ENCODE measurements around the gene PLEKHG4B.
A peak's percentile ranks its signal among the peaks of the same experiment; 100 is the strongest.
"Not testable (repeated sequence)": the region's sequence is repeated elsewhere in the genome, so short reads cannot be mapped to it uniquely, and the experiment has no call there.

Gene PLEKHG4B, protein sequence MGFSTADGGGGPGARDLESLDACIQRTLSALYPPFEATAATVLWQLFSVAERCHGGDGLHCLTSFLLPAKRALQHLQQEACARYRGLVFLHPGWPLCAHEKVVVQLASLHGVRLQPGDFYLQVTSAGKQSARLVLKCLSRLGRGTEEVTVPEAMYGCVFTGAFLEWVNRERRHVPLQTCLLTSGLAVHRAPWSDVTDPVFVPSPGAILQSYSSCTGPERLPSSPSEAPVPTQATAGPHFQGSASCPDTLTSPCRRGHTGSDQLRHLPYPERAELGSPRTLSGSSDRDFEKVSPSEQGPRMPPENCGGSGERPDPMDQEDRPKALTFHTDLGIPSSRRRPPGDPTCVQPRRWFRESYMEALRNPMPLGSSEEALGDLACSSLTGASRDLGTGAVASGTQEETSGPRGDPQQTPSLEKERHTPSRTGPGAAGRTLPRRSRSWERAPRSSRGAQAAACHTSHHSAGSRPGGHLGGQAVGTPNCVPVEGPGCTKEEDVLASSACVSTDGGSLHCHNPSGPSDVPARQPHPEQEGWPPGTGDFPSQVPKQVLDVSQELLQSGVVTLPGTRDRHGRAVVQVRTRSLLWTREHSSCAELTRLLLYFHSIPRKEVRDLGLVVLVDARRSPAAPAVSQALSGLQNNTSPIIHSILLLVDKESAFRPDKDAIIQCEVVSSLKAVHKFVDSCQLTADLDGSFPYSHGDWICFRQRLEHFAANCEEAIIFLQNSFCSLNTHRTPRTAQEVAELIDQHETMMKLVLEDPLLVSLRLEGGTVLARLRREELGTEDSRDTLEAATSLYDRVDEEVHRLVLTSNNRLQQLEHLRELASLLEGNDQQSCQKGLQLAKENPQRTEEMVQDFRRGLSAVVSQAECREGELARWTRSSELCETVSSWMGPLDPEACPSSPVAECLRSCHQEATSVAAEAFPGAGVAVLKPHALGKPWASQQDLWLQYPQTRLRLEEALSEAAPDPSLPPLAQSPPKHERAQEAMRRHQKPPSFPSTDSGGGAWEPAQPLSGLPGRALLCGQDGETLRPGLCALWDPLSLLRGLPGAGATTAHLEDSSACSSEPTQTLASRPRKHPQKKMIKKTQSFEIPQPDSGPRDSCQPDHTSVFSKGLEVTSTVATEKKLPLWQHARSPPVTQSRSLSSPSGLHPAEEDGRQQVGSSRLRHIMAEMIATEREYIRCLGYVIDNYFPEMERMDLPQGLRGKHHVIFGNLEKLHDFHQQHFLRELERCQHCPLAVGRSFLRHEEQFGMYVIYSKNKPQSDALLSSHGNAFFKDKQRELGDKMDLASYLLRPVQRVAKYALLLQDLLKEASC (N-terminal part only)

DNA sequence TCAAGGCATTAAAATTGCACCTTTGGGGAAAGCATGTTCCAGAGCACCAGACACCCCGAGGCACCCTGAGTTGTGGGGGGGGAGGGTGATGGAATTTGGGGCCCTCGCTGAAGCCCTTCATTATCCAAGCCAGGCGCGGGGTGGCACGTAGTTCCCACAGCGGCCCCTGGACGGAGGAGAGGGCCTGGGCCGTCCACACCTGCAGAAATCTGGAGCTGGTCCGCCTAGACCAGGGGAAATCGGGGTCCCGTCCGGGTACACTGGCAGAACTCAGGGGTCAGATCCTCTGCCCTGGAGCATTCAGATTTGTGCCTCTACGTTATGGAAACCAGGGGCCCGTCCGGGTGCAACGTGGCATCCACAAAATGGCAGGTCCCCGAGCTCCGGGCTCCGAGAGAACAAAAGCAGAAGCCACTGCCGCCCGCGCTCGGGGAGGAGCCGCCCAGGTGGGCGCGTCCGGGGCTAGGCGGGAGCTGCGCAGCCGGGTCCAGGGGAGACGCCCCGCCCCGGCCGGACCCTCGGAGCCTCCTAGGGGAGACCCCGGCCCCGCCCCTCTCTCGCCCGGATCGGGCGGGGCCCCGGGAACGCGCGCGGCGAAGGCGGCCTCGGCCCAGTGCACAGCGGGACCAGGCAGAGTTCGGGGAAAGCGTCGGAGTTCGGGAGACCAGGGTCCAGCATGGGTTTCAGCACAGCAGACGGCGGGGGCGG, at the start of gene PLEKHG4B:
Gene PLEKHG4B (plus strand): TSS at position 613 of the 708 bp plus-strand sequence. CDS start 64 bp downstream, at position 677.
- DNase-seq, result peak; percentile 73

DNA sequence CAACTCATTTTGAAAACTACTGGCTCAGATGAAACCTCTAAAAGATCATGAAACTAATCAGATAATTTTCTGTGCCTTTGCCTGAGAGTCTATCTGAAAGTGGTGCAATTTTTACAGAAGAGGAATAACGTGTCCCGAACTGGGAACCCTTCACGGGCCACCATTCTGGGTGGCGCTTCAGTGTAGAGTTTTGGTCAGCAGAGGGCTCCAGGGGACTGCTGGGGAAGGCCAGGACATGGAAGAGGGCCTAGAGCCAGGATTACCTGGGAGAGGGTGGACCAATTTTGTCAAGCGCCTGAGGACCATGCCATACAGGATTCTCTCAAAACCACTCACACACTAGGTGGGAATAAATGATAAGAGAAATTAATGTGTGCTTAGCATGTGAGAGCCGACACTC, 49.7 kb upstream of the PLEKHG4B start:
- DNase-seq, result no peak

DNA sequence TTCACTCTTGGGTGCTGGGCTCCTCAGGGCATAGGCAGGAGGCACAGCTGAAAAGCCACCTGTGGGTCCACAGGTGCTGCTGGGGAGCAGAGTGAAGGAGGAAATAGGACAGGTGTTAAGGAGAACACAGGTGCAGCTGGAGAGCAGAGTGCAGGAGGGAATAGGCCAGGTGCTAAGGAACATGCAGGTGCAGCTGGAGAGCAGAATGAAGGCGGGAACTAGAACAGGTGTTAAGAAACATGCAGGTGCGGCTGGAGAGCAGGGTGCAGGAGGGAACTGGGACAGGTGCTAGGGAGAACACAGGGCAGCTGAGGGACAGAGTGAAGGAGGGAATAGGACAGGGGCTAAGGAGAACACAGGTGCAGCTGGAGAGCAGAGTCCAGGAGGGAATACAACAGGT, 43.8 kb upstream of the PLEKHG4B start:
- DNase-seq, result no peak

DNA sequence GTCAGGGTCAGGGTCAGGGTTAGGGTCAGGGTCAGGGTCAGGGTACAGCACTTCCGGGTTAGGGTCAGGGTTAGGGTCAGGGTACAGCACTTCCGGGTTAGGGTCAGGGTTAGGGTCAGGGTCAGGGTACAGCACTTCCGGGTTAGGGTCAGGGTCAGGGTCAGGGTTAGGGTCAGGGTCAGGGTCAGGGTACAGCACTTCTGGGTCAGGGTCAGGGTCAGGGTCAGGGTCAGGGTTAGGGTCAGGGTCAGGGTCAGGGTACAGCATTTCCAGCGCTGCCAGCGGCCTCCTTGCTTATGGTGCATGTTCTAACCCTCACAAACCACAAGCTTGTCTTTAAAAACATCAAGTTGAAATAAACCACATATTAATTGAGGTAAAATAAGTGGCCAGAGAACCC, 42.4 kb upstream of the PLEKHG4B start:
- not testable (repeated sequence) for DNase-seq

DNA sequence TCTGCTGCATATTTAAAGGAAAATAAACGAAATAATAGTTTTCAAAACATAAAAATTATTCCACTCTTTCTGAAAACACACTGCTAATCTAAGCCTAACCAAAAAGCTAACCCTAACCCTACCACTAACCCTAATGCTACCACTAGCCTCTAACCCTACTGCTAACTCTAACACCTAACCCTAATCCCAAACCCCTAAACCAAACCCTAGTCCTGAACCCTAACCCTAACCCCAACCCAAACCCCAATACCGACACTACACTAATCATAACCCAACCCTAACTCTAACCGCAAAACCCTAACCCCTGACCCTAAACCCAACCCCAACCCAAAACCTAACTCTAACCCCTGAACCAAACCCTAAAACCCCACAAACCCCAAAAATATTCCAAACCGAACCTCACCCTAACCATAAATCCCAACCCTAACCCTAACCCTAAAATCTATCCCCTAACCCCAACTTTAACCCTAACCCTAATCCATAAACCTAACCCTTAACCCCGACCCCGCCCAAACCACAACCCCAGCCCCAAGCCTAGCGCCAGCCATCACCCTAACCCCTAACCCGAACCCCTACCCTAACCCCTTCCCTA, 41.9 kb upstream of the PLEKHG4B start:
- DNase-seq, result no peak

DNA sequence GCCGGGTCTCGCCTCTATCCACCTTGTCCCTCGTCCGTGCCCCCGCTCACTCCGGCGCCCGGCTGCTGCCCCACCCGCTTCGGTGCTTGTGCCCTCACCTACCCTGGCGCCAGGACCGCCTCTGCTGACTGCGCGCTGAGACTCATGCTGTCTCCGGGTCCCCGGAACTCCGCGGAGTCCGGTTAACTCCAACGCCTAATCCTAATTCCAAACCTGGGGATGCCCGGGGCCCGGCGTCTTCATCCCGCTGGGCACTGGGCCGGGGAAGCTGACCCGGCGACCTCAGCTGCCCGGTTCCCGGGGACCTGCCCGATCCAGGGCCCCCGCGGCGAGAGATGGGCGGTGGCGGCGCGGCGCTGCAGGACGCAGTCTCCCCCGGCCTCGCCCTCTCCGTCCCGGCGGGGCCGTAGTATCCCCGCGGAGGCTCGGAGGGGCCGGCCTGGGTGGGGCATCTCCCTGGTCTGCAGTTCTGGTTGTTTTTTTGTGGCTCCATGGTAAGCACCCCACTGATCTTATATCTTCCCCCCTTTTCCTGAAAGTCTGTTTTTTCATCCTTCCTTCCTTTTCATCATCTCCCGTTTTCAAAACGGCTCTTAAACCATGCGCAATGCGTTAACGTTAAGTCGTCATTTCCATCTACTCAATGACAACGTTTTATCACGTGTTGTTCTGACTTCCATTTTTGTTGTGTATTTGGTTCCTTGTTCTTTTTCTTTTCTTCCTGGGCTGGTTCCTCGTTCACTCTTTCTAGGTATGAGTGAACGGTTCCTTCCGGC, 41.1 kb upstream of the PLEKHG4B start:
- no peak for DNase-seq

DNA sequence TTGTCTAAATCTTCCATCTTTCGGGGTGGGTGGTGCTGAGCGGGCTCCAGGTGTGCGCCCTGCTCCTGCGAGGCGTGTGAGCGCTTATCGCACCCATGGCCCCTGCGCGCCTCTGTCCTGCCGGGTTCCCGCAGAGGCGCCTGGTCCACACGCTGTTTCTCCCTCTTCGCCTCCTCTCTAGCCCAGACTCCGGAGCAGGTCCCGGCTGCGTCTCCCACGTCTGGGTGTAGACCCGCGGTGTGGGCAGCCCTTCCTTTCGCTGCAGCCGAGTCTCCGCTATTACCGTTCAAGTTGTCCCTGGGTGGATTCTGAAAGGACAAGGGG, 40.5 kb upstream of the PLEKHG4B start:
- no peak for DNase-seq

DNA sequence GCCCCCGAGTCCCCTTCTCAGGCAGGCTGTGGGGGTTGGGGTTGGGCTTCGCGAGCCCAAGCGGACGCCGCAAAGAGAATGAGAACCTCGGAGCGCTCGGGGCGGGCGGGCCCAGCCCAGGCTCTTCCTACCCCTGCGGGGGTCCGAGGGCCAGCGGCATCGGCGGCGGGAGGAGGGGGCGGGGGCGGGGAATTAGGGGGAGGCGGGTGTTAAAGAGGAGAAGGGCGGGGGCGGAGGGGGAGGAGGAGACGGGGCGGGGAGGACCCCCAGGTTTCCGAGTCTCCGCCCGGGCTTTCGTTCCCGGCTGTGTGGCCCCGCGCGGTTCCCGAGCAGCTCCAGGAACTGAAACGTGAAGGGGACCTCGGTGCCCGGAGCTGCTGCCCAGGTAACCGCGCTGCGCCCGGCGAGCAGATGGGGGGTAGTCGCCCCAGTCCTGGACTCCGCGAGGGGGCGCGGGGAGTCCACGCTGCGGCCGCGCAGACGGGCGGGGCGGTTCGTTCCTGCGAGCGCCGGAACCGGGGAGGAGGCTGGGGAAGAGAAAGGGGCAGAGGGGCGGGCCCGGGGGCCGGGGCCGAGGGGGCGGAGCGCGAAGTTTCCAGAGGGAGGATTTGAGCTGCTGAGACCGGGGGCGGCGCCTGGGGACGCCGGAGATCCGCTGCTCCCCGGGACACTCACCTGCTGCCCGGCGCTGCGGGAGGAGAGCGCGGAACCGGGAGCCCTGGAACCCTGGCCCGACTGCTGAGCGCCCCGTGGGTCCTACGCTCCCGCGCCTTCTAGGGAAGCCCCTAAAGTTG, 38.4 kb upstream of the PLEKHG4B start:
- peak; percentile 44 for DNase-seq

DNA sequence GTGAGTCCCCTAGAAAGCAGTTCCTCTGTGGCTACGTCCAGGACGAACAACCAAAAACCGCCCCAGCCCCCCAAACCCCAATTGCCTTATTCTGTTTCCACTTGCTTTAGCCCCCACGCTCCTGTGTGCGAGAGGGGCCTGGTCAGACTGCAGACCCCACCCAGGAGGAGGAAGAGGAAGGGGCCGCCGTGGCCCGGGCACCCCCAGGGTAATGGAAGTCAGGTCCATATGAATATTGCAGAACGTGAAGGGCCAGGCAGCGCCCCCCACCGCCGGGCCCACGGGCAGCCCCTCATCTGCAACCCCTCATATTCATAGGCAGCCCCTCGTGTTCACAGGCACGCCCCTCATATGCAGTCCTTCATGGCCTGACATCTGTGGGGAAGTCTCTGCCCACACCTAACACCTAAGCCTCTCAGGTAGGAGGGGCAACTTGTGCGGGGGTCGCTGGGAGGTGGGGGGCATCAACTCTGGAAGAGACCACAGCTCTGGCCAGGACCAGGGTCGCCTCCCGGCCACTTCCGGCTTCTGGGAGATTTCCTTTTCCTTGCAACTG, 37.7 kb upstream of the PLEKHG4B start:
- no peak for DNase-seq

DNA sequence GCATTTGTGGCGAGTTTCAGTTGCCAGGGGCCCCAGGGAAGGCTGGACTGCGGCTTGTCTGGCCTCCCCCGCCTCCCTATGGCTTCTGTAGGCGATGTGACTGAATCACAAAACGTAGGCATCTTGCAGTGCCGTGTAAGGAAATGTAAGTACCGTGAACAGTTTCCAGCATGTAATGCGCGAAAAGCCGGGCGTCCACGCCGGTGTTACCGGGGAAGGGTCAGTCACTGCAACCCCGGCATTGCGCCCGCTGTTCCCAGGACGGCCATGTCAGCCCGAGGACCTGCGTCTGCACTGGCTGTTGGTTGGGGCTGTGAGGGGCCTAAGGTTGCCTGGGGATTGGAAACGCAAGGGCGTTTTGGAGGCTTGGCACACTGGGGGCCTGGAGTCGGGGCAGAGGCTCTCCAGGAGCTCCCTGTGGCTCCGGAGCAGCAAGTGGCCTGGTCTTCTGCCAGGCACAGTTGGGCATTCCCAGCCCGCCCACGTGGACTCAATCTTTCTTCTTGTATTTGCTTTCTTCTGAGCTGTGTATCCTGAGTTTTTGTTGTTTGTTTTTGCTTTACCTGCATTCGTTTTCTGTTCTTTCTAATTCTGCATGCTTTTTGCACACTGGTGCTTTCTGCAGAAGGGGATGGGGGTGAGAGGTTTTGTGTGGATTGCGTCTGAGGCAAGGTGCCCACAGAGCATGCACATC, 36.9 kb upstream of the PLEKHG4B start:
- no peak for DNase-seq

DNA sequence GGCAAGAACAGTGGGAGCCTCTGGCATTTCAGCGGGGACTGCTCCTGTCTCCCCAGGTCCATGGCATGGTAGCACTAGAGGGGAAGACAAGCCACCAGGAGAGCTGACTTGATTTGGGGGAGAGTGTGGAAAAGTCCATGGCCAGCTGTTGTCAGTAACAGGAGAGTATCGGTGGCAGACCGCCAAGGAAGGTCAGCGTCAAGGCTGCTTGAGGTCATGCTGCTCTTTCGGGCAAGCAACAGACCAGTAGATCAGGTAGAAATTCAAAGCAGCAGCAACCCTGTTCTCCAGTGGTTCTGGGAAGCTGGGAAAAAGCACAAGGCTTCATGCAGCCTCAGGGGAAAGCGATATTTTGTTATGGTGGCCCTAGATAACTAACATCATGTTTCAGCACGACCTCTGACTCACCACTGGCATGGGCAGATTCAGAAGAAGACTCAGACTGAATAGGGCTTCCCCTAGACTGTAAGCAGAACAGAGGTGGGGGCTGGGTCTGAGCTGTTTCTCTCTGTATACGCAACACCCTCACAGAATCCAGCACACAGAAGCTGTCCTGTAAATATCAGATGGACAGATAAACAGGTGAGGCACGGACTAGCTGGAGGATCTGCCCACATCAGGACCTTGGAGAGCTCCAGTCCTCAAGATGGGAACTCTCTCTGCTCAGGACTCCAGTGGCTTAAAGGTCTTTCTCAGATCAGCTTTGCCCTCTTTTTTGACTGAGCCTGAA, 35.2 kb upstream of the PLEKHG4B start:
- DNase-seq, result no peak

DNA sequence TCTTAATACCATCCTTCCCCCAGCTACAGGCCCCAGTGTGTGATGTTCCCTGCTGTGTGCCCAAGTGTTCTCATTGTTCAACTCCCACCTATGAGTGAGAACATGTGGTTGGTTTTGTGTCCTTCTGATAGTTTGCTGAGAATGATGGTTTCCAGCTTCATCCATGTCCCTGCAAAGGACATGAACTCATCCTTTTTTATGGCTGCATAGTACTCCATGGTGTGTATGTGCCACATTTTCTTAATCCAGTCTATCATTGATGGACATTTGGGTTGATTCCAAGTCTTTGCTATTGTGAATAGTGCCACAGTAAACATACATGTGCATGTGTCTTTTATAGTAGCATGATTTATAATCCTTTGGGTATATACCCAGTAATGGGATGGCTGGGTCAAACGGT, 31.7 kb upstream of the PLEKHG4B start:
- not testable (repeated sequence) for DNase-seq

DNA sequence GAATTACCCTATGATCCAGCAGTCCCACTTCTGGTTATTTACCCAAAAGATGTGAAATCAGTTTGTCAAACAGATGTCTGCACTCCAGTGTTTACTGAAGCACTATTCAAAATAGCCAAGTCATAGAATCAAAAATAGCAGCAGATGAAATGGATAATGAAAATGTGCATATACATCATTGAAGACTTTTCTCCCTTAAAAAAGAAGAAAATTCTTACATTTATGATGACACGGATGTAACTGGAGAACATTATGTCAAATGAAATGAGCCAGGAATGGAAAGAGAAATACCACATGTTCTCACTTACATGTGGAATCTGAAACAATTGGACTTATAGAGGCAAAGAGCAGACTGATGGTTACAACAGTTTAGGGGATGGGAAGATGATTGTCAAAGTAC, 21.5 kb upstream of the PLEKHG4B start:
- no peak for DNase-seq

DNA sequence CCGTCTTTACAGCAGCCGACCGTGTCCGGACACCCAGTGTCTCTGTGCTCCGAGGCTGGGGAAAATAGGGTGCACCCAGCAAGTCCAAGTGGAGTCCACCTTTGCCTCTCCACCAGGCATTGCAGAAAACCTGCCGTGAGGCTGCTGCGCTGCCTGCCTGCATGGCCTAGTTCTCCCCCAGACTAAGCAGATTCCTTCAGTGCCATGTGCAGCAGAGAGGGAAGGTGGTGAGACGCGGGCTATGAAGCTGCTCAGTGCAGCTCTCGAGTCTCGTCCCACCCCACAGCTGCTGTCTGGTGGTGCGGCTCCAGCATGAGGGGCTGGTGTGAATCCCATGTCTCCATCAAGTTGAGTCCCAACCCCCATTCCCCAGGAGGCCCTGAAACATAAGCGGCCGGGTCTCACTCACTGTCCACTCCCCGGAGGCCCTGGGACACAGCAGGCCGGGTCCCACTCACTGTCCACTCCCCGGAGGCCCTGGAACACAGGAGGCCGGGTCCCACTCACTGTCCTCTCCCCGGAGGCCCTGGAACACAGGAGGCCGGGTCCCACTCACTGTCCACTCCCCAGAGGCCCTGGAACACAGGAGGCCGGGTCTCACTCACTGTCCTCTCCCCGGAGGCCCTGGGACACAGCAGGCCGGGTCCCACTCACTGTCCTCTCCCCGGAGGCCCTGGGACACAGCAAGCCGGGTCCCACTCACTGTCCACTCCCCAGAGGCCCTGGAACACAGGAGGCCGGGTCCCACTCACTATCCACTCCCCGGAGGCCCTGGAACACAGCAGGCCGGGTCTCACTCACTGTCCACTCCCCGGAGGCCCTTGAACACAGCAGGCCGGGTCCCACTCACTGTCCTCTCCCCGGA, 19.4 kb upstream of the PLEKHG4B start:
- not testable (repeated sequence) for DNase-seq

DNA sequence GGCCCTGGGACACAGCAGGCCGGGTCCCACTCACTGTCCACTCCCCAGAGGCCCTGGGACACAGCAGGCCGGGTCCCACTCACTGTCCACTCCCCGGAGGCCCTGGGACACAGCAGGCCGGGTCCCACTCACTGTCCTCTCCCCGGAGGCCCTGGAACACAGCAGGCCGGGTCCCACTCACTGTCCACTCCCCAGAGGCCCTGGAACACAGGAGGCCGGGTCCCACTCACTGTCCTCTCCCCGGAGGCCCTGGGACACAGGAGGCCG, 18.9 kb upstream of the PLEKHG4B start:
- not testable (repeated sequence) for DNase-seq

DNA sequence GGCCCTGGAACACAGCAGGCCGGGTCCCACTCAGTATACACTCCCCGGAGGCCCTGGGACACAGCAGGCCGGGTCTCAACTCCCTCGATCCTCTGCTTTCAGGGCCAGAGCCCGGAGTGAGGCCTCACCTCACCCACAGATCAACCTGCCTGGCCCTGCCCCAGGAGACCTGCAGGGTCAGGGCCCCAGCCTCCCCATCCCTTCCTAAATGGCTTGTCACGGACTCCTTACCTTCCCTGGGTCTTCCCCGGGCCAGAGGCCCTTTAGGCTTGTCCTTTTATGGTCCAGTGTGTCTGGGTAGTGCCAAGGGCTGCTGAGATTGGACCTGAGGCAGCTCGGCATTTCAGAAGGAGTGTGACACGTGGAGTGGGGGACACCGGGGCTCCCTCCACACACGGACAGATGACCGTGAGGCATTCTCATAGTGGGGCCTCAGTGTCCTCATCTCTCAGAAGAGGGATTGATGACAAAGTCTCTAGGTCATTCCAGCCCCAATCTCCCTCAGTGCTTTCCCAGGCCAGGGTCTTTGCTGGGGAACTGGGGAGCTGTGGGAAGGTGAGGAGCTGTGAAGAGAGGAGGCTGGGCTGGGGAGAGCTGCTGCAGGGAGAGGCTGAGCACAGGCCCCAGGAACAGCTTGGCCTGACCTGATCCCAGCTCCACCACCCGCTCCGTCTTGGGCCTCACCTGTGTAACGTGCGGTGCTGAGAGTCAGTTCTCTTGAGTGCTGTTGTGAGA, 18.0 kb upstream of the PLEKHG4B start:
- no peak for DNase-seq

DNA sequence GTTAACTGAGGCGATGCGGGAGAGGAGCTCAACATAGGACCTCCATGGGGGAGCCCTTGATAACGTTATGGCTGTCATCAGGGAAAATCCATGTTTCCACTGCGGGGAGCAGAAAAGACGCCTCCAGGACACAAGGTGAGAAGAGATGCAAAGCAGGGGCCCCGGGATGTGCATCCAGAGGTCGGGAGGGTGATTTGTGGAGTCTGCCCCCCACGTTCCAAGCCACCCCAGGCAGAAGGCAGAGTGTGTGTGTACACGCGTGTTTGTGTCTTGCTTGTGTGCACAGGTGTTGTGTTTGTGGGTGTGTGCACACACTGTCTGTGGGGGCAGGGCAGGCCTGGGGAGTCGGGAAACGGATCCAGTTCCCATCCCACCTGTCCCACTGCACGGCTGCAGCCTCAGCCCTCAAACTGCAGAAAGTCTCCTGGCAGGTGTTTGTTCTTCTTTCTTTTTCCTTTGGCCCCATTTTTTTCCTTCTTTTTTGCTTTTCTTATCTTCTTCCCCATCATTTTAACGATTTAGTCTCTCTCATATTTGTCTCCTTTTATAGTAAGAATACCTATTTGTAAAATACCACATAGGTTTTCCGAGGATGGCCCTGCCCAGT, 17.4 kb upstream of the PLEKHG4B start:
- no peak for DNase-seq

Data from NCI-H524 treated with DMSO at 0.1 percent for 48 hours (cell line).